Kidney tubule cell (primary cell): Measurements from ENCODE around the gene TEAD4.

Experiments used
- DNase-seq: peaks from one replicate; pipeline ENCODE4 v3.0.0-alpha.2; 2018; ENCODE audit warnings: low spot score

Gene TEAD4

GRCh38 chr12:3083241-3083920 is 124.2 kb downstream of the TEAD4 start:
- no peak for DNase-seq

- DNase-seq: peak; percentile 60
Observed at GRCh38 chr12:3083921-3084347, 124.7 kb downstream of the TEAD4 start.

GRCh38 chr12:3084742-3085141 is 125.5 kb downstream of the TEAD4 start:
- no peak for DNase-seq

DNA sequence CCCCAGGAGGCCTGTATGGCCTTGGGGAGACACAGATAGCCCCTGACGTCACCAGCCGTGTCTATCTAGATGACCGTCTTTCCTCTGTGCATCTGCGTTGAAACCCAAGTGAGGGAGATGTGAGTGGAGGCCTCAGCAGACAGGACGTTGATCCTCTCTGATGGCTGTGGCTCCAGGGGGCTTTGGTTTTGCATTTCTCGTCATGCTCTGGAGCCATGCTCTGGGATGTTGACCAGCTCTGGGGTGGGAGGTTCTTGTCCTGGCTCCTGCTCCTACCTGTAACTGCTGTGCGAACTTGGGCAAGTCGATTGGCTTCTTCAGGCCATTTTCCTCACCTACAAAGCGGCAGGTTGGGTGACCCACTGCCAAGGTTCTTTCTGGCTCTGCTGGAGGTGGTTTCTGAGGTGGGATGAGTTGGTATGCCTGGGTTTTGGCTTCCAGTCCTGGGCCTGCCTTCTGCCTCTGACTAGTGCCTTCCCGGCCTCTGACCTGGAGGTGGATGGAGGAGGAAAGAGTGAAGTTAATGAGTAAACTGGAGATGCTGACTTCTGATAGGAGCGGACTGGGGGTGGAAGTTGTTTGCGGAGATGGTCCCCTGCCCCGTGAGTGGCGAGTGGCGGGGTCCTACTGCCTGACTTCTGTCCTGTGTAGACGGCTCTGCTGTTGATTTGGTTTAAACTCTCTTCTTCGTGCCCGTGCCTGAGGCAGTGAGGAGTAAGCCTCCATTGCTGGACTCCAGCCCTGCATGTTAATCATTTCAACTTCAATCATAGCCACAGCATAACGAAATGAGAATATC is 126.3 kb downstream of the TEAD4 start:
- DNase-seq: peak; percentile 83

GRCh38 chr12:3086211-3086610 is 127.0 kb downstream of the TEAD4 start:
- no peak for DNase-seq

DNA sequence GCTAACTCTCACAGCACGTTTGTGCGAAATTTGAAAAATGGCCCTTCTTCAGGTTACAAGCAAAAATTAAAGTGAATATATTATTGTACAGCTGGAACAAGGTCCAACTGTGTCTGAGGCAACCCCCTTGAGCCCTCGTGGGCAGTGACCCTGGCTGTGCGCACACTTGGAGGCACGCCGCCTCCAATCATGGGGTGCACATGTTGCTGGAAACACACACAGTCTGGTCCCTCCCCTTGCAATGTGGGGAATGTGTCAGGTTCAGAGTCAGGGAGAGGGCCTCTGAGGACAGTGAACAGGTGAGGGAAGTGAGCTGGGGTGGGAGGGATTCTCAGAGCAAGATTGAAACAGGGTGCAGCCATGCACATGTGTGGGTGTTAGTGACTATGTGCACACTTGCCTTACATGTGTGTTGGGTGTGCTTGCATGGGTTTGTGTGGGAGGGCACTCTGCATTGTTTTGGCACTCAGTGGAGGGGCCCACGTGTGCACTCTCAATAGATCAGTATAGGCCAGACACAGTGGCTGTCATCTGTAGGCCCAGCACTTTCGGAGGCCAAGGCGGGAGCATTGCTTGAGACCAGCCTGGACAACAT is 127.6 kb downstream of the TEAD4 start:
- no peak for DNase-seq

DNA sequence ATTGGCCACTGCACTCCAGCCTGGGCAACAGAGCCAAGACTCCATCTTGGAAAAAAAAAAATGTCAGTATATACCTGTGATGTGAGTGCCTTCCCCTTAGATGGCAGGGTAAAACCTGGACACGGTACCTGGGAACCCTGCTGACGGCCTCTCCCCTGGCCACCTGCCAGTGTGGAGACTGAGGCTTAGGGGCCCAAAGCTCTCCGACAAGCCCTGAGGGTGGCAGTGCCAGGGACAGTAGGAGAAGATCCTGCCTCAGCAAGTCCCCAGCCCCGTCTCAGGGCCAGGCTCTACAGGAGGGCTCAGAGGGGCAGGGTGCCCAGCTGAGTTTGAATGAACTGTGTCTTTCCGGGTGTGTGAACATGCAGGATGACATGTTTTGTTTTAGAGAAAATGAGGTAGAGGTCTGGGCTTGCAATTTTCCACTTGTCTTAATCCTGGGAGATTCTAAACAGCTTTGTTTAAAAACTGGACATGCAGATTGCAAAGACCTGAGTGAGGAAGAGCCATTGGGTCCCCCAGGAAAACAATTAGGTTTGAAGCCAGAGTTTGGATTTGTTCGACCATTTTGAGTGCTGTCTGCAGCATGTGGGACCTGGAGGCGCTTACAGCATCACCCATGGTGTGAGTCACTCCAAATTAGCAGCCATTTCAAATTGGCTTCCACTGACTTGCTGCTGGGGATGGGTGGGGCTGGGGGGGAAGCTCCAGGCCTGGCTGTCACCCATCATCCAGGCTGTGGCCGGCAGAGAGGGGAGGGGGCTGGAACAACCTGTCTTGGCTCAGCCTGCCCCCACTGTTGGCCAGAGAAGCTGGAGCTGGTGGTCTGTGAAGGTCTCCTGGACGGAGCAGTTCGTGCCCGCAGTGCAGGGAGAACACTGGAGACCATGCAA is 128.8 kb downstream of the TEAD4 start:
- DNase-seq: no peak

GRCh38 chr12:3089588-3089987 is 130.4 kb downstream of the TEAD4 start:
- no peak for DNase-seq
